ENCODE data around the gene SPEN.

Gene SPEN

DNA sequence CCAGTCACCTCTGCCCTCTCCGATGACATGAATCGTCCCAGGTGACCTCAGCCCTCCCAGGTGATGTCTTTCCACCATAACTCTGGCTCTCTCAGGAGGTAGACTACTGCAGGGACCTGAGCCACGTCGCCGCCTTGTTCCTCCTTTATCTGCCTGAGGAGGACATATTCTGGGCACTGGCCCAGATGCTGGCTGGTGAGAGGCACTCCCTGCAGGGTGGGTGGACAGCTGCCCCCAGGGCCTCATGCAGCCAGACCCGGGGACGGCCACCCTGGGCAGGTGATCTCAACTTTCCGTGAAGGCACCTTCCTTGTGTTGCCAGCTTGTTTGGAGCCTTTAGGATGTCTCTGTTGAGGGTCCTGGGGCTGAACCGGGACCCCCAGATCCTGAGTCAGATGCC lies 142.3 kb downstream of the SPEN start:
- no peak for DNase-seq (ENCODE audit: low read depth)

Data from activated T-cell treated with anti-CD3 and anti-CD28 coated beads for 24 hours (primary cell).